HCT116 (cell line): ENCODE data around the gene PPDPF. TPM values are rescaled to one million over a fixed set of nuclear protein-coding genes. Genes with fewer than 3 reads are reported as not detected.

Source experiments
- ATAC-seq: fragments of 200-7000 bp; cut with Tn5 transposase; 2 replicates; pipeline ENCODE4 v1.9.1; 2020; ENCODE audit warnings: mild to moderate bottlenecking, moderate library complexity
- BruUV-seq: library from RNA; stranded (reverse); fragments of 400-500 nt; replicated peaks from 2 replicates; lab custom pipeline; 2021; lab: Mats Ljungman, UMichigan
- CTCF ChIA-PET: fragments of 300-600 bp; sonication (Branson Sonifier 250); formaldehyde crosslinking; loops from one replicate; lab custom pipeline; 2021; ENCODE audit warnings: antibody characterized with exemption; lab: Charles Lee
- POLR2A ChIA-PET: fragments of 300-600, 350-600 bp; sonication (Branson Sonifier 250); formaldehyde crosslinking; loops from one replicate; lab custom pipeline; 2021; ENCODE audit warnings: antibody characterized with exemption; lab: Charles Lee
- RAD21 ChIA-PET, 2 experiments: fragments of 300-600 bp; sonication (Branson Sonifier 250); formaldehyde crosslinking; loops; one replicate each; lab custom pipeline; 2023; ENCODE audit warnings: low total read pairs in 2 of 2; ENCODE audit not compliant: uncharacterized antibody in 2 of 2, unreplicated experiment in 2 of 2, low non-redundant PET in 1 of 2; lab: Charles Lee
- DNase-seq: peaks from one replicate; pipeline ENCODE4 v3.0.0-alpha.2; 2010; ENCODE audit warnings: low read depth, low spot score
- H2AFZ ChIP-seq: fragments of 200-600 bp; shearing (Covaris generic), sonication (generic); 2 replicates; pipeline ENCODE4 v1.6.1; 2017; ENCODE audit warnings: low read depth, mixed run types, mixed read lengths, antibody characterized with exemption, low read length; ENCODE audit not compliant: poor library complexity, severe bottlenecking
- H3K27ac ChIP-seq: 2 replicates; pipeline ENCODE4 v1.5.1; 2012; ENCODE audit warnings: low read depth, low read length
- H3K27me3 ChIP-seq: fragments of 200-600 bp; sonication (generic); 2 replicates; pipeline ENCODE4 v1.6.1; 2016; ENCODE audit warnings: mixed run types, low read length, mixed read lengths; ENCODE audit not compliant: insufficient read depth
- H3K36me3 ChIP-seq, 2 experiments: fragments of 200-500 bp in 1 of 2; fragments of 200-600 bp in 1 of 2; sonication (Bioruptor generic) in 1 of 2; sonication (generic) in 1 of 2; 2 replicates each; pipeline versions ENCODE4 v1.5.1 to v1.6.1; 2014 to 2016; ENCODE audit warnings: low read length in 2 of 2, inconsistent platforms in 1 of 2, mixed read lengths in 1 of 2, mixed run types in 1 of 2; ENCODE audit not compliant: insufficient read depth in 2 of 2, control insufficient read depth in 1 of 2
- H3K4me1 ChIP-seq, 2 experiments: fragments of 200-600 bp in 1 of 2; sonication (generic) in 1 of 2; 2 replicates each; pipeline versions ENCODE4 v1.5.1 to v1.6.1; 2012 to 2017; ENCODE audit warnings: low read length in 2 of 2, inconsistent platforms in 1 of 2, mild to moderate bottlenecking in 1 of 2, mixed read lengths in 1 of 2, mixed run types in 1 of 2, moderate library complexity in 1 of 2; ENCODE audit not compliant: insufficient read depth in 2 of 2, control insufficient read depth in 1 of 2
- H3K4me2 ChIP-seq: fragments of 200-600 bp; sonication (generic); 2 replicates; pipeline ENCODE4 v1.6.1; 2017; ENCODE audit warnings: mixed run types, low read length, mixed read lengths
- H3K4me3 ChIP-seq, 2 experiments: fragments of 200-600 bp in 1 of 2; sonication (generic) in 1 of 2; replicated peaks in 1 of 2; 2 replicates each; pipeline ENCODE4 v1.5.1; 2011 to 2016; ENCODE audit warnings: low read length in 2 of 2, control low read depth in 1 of 2, low read depth in 1 of 2, mild to moderate bottlenecking in 1 of 2, mixed read lengths in 1 of 2, mixed run types in 1 of 2
- H3K79me2 ChIP-seq: fragments of 200-600 bp; sonication (generic); 2 replicates; pipeline ENCODE4 v1.6.1; 2017; ENCODE audit warnings: mild to moderate bottlenecking, mixed run types, low read length, moderate library complexity, mixed read lengths; ENCODE audit not compliant: insufficient read depth
- H3K9ac ChIP-seq: fragments of 200-600 bp; sonication (generic); 2 replicates; pipeline ENCODE4 v1.6.1; 2016; ENCODE audit warnings: low read length, mixed read lengths
- H3K9me2 ChIP-seq: fragments of 200-600 bp; sonication (generic), shearing (Covaris generic); 2 replicates; pipeline ENCODE4 v1.6.1; 2017; ENCODE audit warnings: mixed run types, mild to moderate bottlenecking, moderate library complexity; ENCODE audit not compliant: insufficient read depth
- H3K9me3 ChIP-seq, 2 experiments: fragments of 200-500 bp in 1 of 2; fragments of 200-600 bp in 1 of 2; sonication (Bioruptor generic) in 1 of 2; sonication (generic) in 1 of 2; 2 replicates each; pipeline ENCODE4 v1.6.1; 2014 to 2017; ENCODE audit warnings: low read length in 2 of 2, mixed read lengths in 2 of 2, inconsistent platforms in 1 of 2, low read depth in 1 of 2, mild to moderate bottlenecking in 1 of 2, mixed run types in 1 of 2, moderate library complexity in 1 of 2; ENCODE audit not compliant: control insufficient read depth in 1 of 2, insufficient read depth in 1 of 2
- H4K20me1 ChIP-seq: fragments of 200-600 bp; sonication (generic), shearing (Covaris generic); 2 replicates; pipeline ENCODE4 v1.6.1; 2017; ENCODE audit warnings: mixed run types, mild to moderate bottlenecking, moderate library complexity; ENCODE audit not compliant: insufficient read depth
- CBX3 ChIP-seq: IDR thresholded peaks from 2 replicates; pipeline ENCODE4 v1.6.1; 2012; ENCODE audit warnings: low read depth
- EGR1 ChIP-seq: IDR thresholded peaks from 2 replicates; pipeline ENCODE4 v1.6.1; 2012; ENCODE audit warnings: low read depth
- EZH2 ChIP-seq: fragments of 200-600 bp; sonication (generic); IDR thresholded peaks from 2 replicates; pipeline ENCODE4 v1.6.1; 2017; ENCODE audit warnings: antibody characterized with exemption, mixed run types
- EZH2phosphoT487 ChIP-seq: fragments of 200-600 bp; IDR thresholded peaks from 2 replicates; pipeline ENCODE4 v1.6.1; 2018; ENCODE audit warnings: antibody characterized with exemption, borderline replicate concordance
- SP1 ChIP-seq: IDR thresholded peaks from 2 replicates; pipeline ENCODE4 v1.6.1; 2012; ENCODE audit warnings: low read depth
- YY1 ChIP-seq: IDR thresholded peaks from 2 replicates; pipeline ENCODE4 v1.6.1; 2011; ENCODE audit warnings: low read length, low read depth, moderate library complexity, mild to moderate bottlenecking; ENCODE audit not compliant: insufficient replicate concordance; ENCODE audit errors: extremely low read depth
- intact Hi-C: fragments of 100-400 bp; cut with micrococcal nuclease; formaldehyde crosslinking; loops from 2 replicates; pipeline ENCODE4 v1.10.0; 2022
- total RNA-seq: library from RNA; stranded (reverse); gene quantifications from one replicate; pipeline ENCODE4 v1.2.1, GENCODE V29; 2021; ENCODE audit not compliant: unreplicated experiment
- TF ChIP-seq, protein P1 (sequence below): IDR thresholded peaks from 2 replicates; pipeline ENCODE4 v1.6.1; 2011; ENCODE audit warnings: mild to moderate bottlenecking, low read length, moderate library complexity; ENCODE audit not compliant: insufficient replicate concordance; ENCODE audit errors: extremely low read depth

Gene PPDPF
- total RNA-seq, 1 experiment from 2014 or later = 346 TPM

DNA sequence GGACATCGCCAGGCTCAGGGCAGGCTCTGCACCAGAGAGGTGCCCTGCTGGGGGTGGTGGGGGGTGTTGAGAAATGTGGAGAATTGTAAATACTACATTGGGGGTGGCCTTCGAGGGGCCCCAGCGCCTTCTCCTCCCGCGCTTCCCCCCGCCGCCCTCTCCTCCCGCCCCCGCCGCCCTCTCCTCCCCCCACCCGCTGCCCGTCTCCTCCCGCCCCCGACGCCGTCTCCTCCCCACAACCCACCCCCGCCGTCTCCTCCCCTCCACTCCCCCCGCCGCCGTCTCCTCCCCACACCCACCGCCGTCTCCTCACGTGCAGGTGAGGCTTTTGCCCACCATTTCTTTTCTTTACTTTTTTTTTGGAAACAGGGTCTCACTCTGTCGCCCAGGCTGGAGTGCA, 28.5 kb downstream of the PPDPF start (continued):
- TF ChIP-seq, protein P1, sequence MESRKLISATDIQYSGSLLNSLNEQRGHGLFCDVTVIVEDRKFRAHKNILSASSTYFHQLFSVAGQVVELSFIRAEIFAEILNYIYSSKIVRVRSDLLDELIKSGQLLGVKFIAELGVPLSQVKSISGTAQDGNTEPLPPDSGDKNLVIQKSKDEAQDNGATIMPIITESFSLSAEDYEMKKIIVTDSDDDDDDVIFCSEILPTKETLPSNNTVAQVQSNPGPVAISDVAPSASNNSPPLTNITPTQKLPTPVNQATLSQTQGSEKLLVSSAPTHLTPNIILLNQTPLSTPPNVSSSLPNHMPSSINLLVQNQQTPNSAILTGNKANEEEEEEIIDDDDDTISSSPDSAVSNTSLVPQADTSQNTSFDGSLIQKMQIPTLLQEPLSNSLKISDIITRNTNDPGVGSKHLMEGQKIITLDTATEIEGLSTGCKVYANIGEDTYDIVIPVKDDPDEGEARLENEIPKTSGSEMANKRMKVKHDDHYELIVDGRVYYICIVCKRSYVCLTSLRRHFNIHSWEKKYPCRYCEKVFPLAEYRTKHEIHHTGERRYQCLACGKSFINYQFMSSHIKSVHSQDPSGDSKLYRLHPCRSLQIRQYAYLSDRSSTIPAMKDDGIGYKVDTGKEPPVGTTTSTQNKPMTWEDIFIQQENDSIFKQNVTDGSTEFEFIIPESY = no peak
- TF ChIP-seq EZH2phosphoT487 = no peak
- no peak for TF ChIP-seq EGR1
- no peak for TF ChIP-seq SP1
- no peak for TF ChIP-seq CBX3
- no peak for TF ChIP-seq EZH2

GRCh38 chr20:63549679-63550282, 29.2 kb downstream of the PPDPF start:
- no peak overlapping the region for H3K27ac ChIP-seq
- no peaks in the 10 kb centered on the region for H3K27me3 ChIP-seq
- H3K4me1 ChIP-seq = peaks cover 27 to 46% of the 10 kb centered on the region in 2 experiments
- POLR2A ChIA-PET = no interaction called here
- H3K4me2 ChIP-seq = no peak overlapping the region
- DNase-seq = no peak
- ATAC-seq = no peak
- TF ChIP-seq YY1 (no peak), EZH2phosphoT487 (no peak)
- intact Hi-C loops = no loop called here
- H3K9me3 ChIP-seq = no peaks in the 10 kb centered on the region
- H3K79me2 ChIP-seq = no peaks in the 10 kb centered on the region
- RAD21 ChIA-PET = no interaction called here
- H3K4me3 ChIP-seq = no peak overlapping the region
- no peaks in the 10 kb centered on the region for H3K36me3 ChIP-seq
- H3K9me2 ChIP-seq = no peaks in the 10 kb centered on the region
- no TSS peak for BruUV-seq
- CTCF ChIA-PET = no interaction called here
- H4K20me1 ChIP-seq = no peaks in the 10 kb centered on the region
- H3K9ac ChIP-seq = no peak overlapping the region
- H2AFZ ChIP-seq = no peak overlapping the region
